Thyroid gland (tissue), 4 donors: ENCODE data around the gene RSL24D1.

Experiments used
- CTCF ChIP-seq, 6 experiments: fragments of 200-600 bp in 3 of 6; fragments of 450-650 bp in 3 of 6; sonication (generic) in 3 of 6; IDR thresholded peaks; one replicate each; pipeline ENCODE4 v1.5.1; 2016 to 2019; ENCODE audit warnings: antibody characterized with exemption in 6 of 6, mild to moderate bottlenecking in 2 of 6, inconsistent platforms in 1 of 6, moderate library complexity in 1 of 6
- POLR2A ChIP-seq, 2 donors: fragments of 450-650 bp; IDR thresholded peaks; one replicate each; pipeline ENCODE4 v1.6.1; 2017; ENCODE audit warnings: antibody characterized with exemption in 2 of 2, mild to moderate bottlenecking in 2 of 2, moderate library complexity in 1 of 2

DNA sequence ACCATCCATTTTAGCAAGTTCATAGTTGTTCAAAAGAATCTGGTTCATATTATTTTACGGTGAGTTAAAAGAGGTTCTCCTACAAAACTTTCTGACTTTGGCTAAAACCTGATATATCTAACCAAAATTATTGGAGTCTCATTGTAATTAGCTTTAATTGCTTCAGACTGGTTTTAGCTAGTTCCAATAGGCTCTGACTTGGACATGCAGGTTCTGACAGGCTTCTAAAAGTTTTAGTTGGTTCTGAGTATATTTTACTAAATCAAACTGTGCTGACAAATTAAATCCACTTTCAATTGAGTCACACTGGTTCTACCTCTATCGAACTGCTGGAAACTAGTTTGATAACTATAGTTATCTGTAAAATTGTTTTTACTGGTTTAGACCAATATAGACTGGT is 42.1 kb upstream of the RSL24D1 start:
- no peak for TF ChIP-seq POLR2A (IDR thresholded peaks at IDR 0.05)
- TF ChIP-seq CTCF (IDR thresholded peaks at IDR 0.05): no peak
